Subcutaneous abdominal adipose tissue (tissue), 5 donors: ENCODE results near the gene KIR3DL1.
"Not testable (repeated sequence)": the region's sequence is repeated elsewhere in the genome, so short reads cannot be mapped to it uniquely, and the experiment has no call there.

Experiments used
- H3K27ac ChIP-seq: one replicate; pipeline ENCODE4 v1.7.0; 2013; ENCODE audit warnings: low read depth, mild to moderate bottlenecking, inconsistent platforms, low read length, moderate library complexity
- H3K27me3 ChIP-seq, 5 donors: one replicate each; pipeline ENCODE4 v1.7.0; 2013; ENCODE audit warnings: low read length in 5 of 5, inconsistent platforms in 1 of 5; ENCODE audit not compliant: control insufficient read depth in 5 of 5, insufficient read depth in 4 of 5
- H3K36me3 ChIP-seq, 5 donors: one replicate each; pipeline ENCODE4 v1.7.0; 2013; ENCODE audit warnings: low read length in 5 of 5; ENCODE audit not compliant: control insufficient read depth in 5 of 5, insufficient read depth in 5 of 5
- H3K4me1 ChIP-seq, 5 donors: one replicate each; pipeline ENCODE4 v1.7.0; 2013; ENCODE audit warnings: low read length in 5 of 5, mild to moderate bottlenecking in 3 of 5, moderate library complexity in 1 of 5; ENCODE audit not compliant: control insufficient read depth in 5 of 5, insufficient read depth in 5 of 5
- H3K4me3 ChIP-seq, 5 donors: one replicate each; pipeline ENCODE4 v1.7.0; 2013; ENCODE audit warnings: low read length in 5 of 5, low read depth in 1 of 5
- H3K9ac ChIP-seq, 5 donors: one replicate each; pipeline ENCODE4 v1.7.0; 2013; ENCODE audit warnings: low read length in 5 of 5, mild to moderate bottlenecking in 4 of 5, moderate library complexity in 3 of 5
- H3K9me3 ChIP-seq, 5 donors: one replicate each; pipeline ENCODE4 v1.7.0; 2013; ENCODE audit warnings: low read length in 5 of 5; ENCODE audit not compliant: control insufficient read depth in 5 of 5
- donor health status: healthy.
- donor health status: healthy.
- donor health status: healthy.
- donor health status: healthy.
- donor health status: healthy.

The KIR3DL1 gene

GRCh38 chr19:54786091-54786723 lies 30.1 kb upstream of the KIR3DL1 start:
- H3K27ac ChIP-seq, H3K4me1 ChIP-seq, H3K27me3 ChIP-seq, H3K9me3 ChIP-seq, H3K4me3 ChIP-seq, H3K9ac ChIP-seq, H3K36me3 ChIP-seq: not testable (repeated sequence)

GRCh38 chr19:54788154-54788553 lies 28.1 kb upstream of the KIR3DL1 start:
- not testable (repeated sequence) for H3K27ac ChIP-seq, H3K27me3 ChIP-seq, H3K9ac ChIP-seq, H3K4me1 ChIP-seq, H3K4me3 ChIP-seq, H3K9me3 ChIP-seq, H3K36me3 ChIP-seq

GRCh38 chr19:54790711-54791110 lies 25.6 kb upstream of the KIR3DL1 start:
- H3K36me3 ChIP-seq, result no peaks in the 10 kb centered on the region
- no peaks in the 10 kb centered on the region for H3K9me3 ChIP-seq
- H3K4me3 ChIP-seq, result no peak overlapping the region
- no peak overlapping the region for H3K27ac ChIP-seq
- peaks cover 0 to 6% (median 0%) of the 10 kb centered on the region in 5 donors for H3K4me1 ChIP-seq
- H3K27me3 ChIP-seq, result peaks cover 0 to 2% (median 0%) of the 10 kb centered on the region in 5 donors
- no peak overlapping the region for H3K9ac ChIP-seq

DNA sequence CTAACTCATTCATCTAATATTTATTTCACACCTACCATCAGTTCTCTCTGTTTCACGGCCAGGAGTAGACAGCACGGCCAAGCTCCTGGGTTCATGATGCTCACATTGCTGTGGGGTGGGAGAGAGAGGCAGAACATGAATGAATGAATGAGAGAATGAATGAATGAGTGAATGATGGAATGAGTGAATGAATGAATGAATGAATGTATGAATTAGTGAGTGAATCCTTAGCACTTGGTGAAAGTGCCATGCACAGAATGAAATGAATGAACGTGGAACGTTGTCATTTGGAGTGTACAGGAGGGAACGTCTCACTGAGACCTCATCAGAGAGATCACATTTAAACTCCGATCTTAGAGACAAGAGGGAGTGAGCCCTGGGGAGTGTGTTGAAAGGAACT lies 24.8 kb upstream of the KIR3DL1 start:
- peaks cover 0 to 7% (median 0%) of the 10 kb centered on the region in 5 donors for H3K4me1 ChIP-seq
- no peak overlapping the region for H3K27ac ChIP-seq
- peaks cover 0 to 2% (median 0%) of the 10 kb centered on the region in 5 donors for H3K27me3 ChIP-seq
- no peak overlapping the region for H3K4me3 ChIP-seq
- H3K36me3 ChIP-seq, result no peaks in the 10 kb centered on the region
- no peak overlapping the region for H3K9ac ChIP-seq
- no peaks in the 10 kb centered on the region for H3K9me3 ChIP-seq

DNA sequence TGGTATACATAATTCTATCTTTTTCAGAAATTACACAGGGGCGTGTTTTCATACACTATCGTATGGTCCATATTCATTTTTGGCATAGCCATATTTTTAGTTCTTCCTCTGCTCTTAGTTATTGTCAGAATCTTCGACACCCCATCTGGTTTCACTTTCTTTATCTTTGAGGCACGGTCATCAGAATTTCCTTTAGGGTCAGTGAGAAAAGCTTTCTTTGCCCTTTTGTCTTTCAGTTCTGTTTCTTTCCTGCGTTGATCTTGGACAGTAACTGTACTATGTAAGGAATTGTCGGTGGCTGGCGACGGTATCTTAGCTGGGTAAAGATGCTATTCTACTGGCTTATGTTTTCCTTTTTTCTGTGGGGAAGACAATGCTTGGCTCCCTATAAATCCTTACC lies 23.5 kb upstream of the KIR3DL1 start:
- peak overlapping the region; percentile 48 to 65 (median 57) for H3K4me3 ChIP-seq
- H3K9me3 ChIP-seq, result peaks cover 0 to 3% (median 0%) of the 10 kb centered on the region in 5 donors
- no peak overlapping the region for H3K27ac ChIP-seq
- peaks cover 0 to 12% (median 0%) of the 10 kb centered on the region in 5 donors for H3K4me1 ChIP-seq
- no peaks in the 10 kb centered on the region for H3K36me3 ChIP-seq
- peak overlapping the region in 4 of 5 donors; percentile 38 to 72 (median 56) for H3K9ac ChIP-seq
- peaks cover 0 to 4% (median 0%) of the 10 kb centered on the region in 5 donors for H3K27me3 ChIP-seq

GRCh38 chr19:54795758-54796157 lies 20.5 kb upstream of the KIR3DL1 start:
- peaks cover 0 to 4% (median 0%) of the 10 kb centered on the region in 5 donors for H3K27me3 ChIP-seq
- H3K9ac ChIP-seq, result no peak overlapping the region
- peaks cover 0 to 3% (median 0%) of the 10 kb centered on the region in 5 donors for H3K9me3 ChIP-seq
- H3K27ac ChIP-seq, result no peak overlapping the region
- H3K4me3 ChIP-seq, result no peak overlapping the region
- no peaks in the 10 kb centered on the region for H3K36me3 ChIP-seq
- peaks cover 0 to 12% (median 0%) of the 10 kb centered on the region in 5 donors for H3K4me1 ChIP-seq

- Histone ChIP-seq H3K4me1 (no peaks in the 10 kb centered on the region), H3K36me3 (no peaks in the 10 kb centered on the region), H3K27me3 (peaks cover 0 to 11% (median 7%) of the 10 kb centered on the region in 5 donors), H3K9ac (no peak within 1 kb of the TSS), H3K4me3 (no peak within 1 kb of the TSS), H3K9me3 (no peaks in the 10 kb centered on the region), H3K27ac (no peak within 1 kb of the TSS)
Measured at GRCh38 chr19:54803410-54803809, 12.9 kb upstream of the KIR3DL1 start, which contains the start of gene KIR2DL4. KIR2DL4 (plus strand) TSS chr19:54803610; CDS start chr19:54803652, 42 bp downstream.

DNA sequence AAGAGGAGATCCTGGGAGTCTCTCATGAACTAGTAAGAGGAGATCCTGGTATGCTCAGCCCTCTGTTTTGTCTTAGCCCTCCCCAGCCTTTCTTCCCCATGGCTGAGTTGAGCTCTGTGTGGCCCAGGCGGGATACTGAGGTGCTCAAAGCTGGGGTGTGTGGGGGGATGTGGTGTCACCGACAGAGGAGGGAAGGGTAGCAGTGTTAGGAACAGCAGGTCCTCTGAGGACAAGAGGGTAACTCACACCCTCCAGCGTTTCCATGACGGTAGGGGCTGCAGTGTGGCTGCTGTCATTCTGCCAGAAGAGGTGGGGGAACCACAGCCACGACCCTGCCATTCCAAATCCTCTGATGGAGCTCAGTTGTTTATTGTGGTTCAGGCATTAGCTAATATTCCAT lies 12.2 kb upstream of the KIR3DL1 start:
- Histone ChIP-seq H3K27me3 (peaks cover 0 to 11% (median 8%) of the 10 kb centered on the region in 5 donors), H3K4me1 (no peaks in the 10 kb centered on the region), H3K4me3 (no peak overlapping the region), H3K36me3 (no peaks in the 10 kb centered on the region), H3K9ac (no peak overlapping the region), H3K27ac (no peak overlapping the region), H3K9me3 (peaks cover 0 to 3% (median 0%) of the 10 kb centered on the region in 5 donors)

DNA sequence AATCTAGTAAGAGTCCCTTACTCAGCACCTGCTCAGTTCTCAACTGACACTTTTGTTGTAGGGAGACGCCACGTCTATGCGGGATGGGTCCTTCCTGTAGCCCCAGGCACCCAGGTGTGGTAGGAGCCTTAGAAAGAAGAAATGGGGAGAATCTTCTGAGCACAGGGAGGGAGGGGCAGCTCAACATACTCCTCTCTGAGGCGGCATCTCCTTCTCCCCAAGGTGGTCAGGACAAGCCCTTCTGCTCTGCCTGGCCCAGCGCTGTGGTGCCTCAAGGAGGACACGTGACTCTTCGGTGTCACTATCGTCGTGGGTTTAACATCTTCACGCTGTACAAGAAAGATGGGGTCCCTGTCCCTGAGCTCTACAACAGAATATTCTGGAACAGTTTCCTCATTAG lies 11.7 kb upstream of the KIR3DL1 start:
- Histone ChIP-seq H3K9me3 (peaks cover 0 to 5% (median 0%) of the 10 kb centered on the region in 5 donors), H3K9ac (no peak overlapping the region), H3K27me3 (peaks cover 0 to 11% (median 8%) of the 10 kb centered on the region in 5 donors), H3K4me1 (no peaks in the 10 kb centered on the region), H3K36me3 (no peaks in the 10 kb centered on the region), H3K27ac (no peak overlapping the region), H3K4me3 (no peak overlapping the region)

DNA sequence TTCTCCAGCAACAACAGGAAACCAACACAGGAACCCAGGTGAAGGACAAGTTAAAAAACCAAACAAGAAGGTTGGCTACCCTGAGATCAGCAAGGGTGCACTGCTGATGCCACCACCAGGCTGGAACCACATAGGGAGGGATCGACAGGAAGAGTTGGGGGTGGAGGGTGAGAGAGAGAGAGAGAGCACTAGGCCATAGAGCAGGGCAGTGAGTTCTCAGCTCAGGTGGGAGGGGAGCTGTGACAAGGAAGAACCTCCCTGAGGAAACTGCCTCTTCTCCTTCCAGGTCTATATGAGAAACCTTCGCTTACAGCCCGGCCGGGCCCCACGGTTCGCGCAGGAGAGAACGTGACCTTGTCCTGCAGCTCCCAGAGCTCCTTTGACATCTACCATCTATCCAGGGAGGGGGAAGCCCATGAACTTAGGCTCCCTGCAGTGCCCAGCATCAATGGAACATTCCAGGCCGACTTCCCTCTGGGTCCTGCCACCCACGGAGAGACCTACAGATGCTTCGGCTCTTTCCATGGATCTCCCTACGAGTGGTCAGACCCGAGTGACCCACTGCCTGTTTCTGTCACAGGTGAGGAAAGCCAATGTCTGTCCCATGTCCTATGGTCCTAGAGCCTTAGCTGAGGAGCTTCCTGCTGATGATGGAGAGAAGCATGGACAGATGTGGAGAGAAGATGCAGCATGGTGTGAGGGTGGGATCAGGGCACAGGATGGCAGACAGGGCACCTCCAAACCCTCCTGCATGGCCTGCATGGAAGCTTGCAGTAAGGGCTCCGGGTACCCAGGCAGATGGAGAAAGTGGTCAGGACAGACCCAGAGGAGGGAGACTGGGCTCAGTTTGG lies 10.4 kb upstream of the KIR3DL1 start:
- Histone ChIP-seq H3K27me3 (peaks cover 0 to 14% (median 8%) of the 10 kb centered on the region in 5 donors), H3K9me3 (peaks cover 0 to 5% (median 0%) of the 10 kb centered on the region in 5 donors), H3K9ac (no peak overlapping the region), H3K36me3 (no peaks in the 10 kb centered on the region), H3K27ac (no peak overlapping the region), H3K4me3 (no peak overlapping the region), H3K4me1 (no peaks in the 10 kb centered on the region)
